ENCODE data around the gene TMEM234. TPM values are rescaled to one million over a fixed set of nuclear protein-coding genes. Genes with fewer than 3 reads are reported as not detected.

TMEM234 gene
- total RNA-seq, 1 donor from 2014 or later: 14.4 TPM

DNA sequence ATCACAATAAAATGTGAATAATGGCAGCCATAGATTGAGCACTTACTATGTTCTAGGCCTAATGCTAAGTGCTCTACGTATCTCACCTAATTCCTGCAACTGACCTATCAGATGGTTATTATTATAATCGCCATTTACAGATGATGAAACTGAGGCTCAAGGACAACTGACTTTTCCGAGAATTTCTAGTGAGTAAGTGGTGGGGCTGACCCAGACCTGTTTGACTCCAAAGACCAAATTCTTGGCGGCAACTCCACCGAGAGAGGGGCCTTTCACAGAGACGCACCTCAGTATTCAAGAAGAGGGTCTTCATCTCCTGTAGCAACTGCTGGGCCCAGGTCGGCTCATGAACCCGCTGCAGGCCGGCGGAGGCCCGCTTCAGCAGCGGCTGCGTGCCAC is 573 bp downstream of the TMEM234 start:
- no peak for DNase-seq (ENCODE audit: low read depth)

DNA sequence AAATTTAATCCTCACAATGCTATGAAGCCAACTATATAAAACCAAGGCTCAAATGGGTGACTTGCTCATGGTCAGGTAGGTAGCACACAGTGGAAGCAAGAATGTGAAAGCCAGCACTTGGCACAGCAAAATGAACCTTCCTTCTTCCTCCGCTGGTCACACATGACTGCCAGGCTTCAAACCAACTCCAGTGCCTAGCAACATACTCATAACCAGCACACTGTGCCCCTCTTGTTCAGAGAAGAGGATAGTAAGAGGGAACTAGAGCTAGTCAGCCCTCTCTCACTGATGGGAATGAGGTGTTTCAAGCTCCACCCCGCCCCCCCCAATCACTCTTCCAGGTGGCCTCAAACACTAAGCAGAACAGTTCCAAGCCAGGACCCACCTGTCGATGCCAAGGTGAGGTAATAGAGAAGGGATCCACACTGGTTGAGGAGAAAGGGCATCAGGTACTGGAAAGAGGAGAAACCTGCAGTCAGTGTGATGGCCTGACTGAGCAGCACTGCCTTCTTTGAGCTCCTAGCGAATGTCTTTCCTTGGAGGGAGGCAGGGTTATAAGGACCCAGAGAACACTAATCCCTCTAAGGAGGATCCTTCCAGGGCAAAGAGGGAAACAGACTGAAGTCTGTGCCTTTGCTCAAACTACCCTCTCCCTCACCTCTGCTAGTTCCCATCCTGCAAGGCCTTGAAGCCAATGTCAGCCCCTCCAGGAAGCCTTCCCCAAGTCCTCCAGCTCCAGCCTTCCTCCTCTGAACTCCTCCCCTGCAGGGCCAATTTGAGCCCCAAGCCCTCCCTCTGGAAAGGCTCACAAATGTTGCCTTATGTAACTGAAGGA is 1.2 kb downstream of the TMEM234 start:
- H3K4me3 ChIP-seq (ENCODE audit: low read depth, low read length): peak overlapping the region; percentile 89
- TF ChIP-seq, protein P1, sequence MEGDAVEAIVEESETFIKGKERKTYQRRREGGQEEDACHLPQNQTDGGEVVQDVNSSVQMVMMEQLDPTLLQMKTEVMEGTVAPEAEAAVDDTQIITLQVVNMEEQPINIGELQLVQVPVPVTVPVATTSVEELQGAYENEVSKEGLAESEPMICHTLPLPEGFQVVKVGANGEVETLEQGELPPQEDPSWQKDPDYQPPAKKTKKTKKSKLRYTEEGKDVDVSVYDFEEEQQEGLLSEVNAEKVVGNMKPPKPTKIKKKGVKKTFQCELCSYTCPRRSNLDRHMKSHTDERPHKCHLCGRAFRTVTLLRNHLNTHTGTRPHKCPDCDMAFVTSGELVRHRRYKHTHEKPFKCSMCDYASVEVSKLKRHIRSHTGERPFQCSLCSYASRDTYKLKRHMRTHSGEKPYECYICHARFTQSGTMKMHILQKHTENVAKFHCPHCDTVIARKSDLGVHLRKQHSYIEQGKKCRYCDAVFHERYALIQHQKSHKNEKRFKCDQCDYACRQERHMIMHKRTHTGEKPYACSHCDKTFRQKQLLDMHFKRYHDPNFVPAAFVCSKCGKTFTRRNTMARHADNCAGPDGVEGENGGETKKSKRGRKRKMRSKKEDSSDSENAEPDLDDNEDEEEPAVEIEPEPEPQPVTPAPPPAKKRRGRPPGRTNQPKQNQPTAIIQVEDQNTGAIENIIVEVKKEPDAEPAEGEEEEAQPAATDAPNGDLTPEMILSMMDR (conservative IDR thresholded peaks at IDR 0.05; ENCODE audit: low read depth, low read length): no peak
- DNase-seq (ENCODE audit: low read depth): peak; percentile 61

More for the DNA sequence above, 573 bp downstream of the TMEM234 start:
- peak overlapping the region; percentile 89 for H3K4me3 ChIP-seq (ENCODE audit: low read depth, low read length)
- TF ChIP-seq, protein P1 (conservative IDR thresholded peaks at IDR 0.05; ENCODE audit: low read depth, low read length): no peak

DNA sequence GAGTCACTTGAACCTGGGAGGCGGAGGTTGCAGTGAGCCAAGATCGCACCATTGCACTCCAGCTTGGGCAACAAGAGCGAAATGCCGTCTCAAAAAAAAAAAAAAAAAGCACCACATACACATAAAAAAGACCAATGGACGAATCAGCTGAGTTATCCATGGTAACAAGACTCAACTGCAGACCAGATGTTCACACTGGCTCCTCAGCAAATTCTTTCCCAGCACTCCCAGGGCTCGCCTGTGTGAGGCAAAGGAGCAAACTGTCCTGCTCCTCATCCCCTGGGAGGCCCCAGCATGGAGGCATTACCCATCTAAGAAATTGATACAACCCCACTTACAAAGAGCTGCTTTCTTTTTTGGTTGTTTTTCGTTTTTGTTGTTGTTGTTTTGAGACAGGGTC is 3.1 kb downstream of the TMEM234 start:
- DNase-seq (ENCODE audit: low read depth): no peak
- TF ChIP-seq, protein P1 (conservative IDR thresholded peaks at IDR 0.05; ENCODE audit: low read depth, low read length): no peak
- no peak overlapping the region for H3K4me3 ChIP-seq (ENCODE audit: low read depth, low read length)

DNA sequence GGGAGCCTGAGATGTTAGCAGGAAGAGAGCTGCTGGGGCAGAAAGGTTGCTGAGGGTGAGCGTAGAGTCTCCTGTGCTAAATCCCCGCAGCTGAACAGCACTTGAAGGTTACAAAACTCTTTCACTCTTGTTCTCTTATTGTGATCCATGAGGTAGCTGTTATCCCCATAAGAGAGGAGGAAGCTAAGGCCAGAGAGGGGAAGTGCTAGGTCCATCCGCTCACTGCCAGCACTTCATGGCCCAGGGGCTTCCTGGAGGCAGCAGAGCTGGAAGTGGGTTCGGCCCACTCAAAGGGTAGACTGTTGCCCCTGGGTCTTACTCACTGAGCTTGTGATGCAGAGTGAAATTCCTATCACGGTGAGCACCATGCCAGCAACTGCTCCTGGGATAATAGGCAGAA is 5.6 kb downstream of the TMEM234 start:
- H3K4me3 ChIP-seq (ENCODE audit: low read depth, low read length): no peak overlapping the region
- TF ChIP-seq, protein P1 (conservative IDR thresholded peaks at IDR 0.05; ENCODE audit: low read depth, low read length): no peak
- DNase-seq (ENCODE audit: low read depth): no peak

DNA sequence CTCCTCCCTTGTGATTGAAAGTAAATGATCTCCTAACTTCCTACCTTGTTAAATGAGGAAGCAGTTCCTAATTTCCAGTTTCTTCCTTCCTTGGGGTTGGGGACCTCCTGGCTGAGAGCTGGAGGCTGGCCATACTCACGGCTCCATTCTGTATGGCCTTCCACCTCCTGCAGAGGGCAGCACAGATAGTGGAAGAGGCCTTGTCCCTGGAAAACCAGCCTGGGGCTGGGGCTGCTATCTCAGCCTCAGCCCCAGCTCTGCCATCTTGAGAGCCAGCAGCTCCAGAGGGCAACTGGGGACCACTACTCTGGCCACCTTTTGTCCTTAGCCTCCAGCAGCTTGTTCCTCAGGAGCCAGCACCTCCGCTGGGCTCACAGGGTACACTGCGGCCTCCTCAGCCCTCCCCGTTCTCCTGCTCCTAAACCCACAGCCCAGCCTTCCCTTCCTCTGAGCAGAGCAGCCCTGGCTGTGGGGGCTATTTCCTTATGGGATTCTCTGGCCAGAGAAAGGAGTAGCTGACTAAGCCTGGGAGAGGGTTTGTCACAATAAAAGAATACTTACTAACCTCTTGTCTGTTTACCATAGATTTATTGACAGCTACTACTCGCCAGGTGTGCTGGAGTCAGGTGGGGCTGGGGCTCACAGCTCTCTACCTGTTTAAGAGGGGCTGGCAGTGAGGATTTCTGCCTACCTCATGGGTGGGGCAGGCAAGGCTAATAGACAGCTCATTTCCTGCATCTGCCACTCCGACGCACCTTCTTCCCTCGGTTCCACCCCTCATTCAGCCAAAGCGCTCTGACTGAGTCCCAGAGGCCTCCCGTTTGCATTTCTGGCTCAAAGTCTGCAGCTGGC is 6.3 kb downstream of the TMEM234 start:
- DNase-seq (ENCODE audit: low read depth): no peak
- H3K4me3 ChIP-seq (ENCODE audit: low read depth, low read length): no peak overlapping the region
- TF ChIP-seq, protein P1 (conservative IDR thresholded peaks at IDR 0.05; ENCODE audit: low read depth, low read length): peak; percentile 86

DNA sequence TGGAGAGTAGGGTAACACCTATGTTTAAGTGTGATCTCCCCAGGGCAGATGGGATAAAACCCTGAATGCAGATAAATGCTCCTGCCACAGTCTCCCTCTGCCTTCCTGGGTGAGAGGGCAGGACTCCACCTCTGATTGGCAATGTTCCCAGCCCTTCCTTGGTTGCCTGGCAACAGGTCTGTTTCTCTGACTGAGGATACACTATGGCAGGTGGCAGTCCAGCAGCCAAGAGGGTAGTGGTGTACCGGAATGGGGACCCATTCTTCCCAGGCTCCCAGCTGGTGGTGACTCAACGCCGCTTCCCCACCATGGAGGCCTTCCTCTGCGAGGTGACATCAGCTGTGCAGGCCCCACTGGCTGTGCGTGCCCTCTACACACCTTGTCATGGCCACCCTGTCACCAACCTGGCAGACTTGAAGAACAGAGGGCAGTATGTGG is 13.2 kb downstream of the TMEM234 start, which contains the start of gene DCDC2B:
DCDC2B (plus strand) TSS at position 199 of the 438 bp plus-strand sequence; CDS start at position 204, 5 bp downstream.
- DNase-seq (ENCODE audit: low read depth): peak; percentile 40
- H3K4me3 ChIP-seq (ENCODE audit: low read depth, low read length): no peak within 1 kb of the TSS
- TF ChIP-seq, protein P1 (conservative IDR thresholded peaks at IDR 0.05; ENCODE audit: low read depth, low read length): no peak

All from epithelial cell of proximal tubule (primary cell).